ENCODE data around the gene BBS12. TPM values are rescaled to one million over a fixed set of nuclear protein-coding genes. Genes with fewer than 3 reads are reported as not detected.

The BBS12 gene
- total and polyA plus RNA-seq, 9 of the 15 experiments (the other 6 are each of a cell fraction or from before 2014, with no cell fraction given): 2.7 to 6.5 (median 3.3) TPM

- Histone ChIP-seq H3K27ac (ENCODE audit: extremely low read depth, low read depth, low read length) (no peak overlapping the region), H3K27me3 (ENCODE audit: control insufficient read depth in 2 of 2, insufficient read depth in 2 of 2, low read length in 2 of 2) (no peaks in the 10 kb centered on the region), H3K79me2 (ENCODE audit: control insufficient read depth, insufficient read depth, low read length) (peaks cover 3% of the 10 kb centered on the region; the same call in 1 of the 3 replicates), H4K20me1 (replicated peaks; ENCODE audit: control insufficient read depth, insufficient read depth, low read length) (no peaks in the 10 kb centered on the region), H3K4me3 (no peak overlapping the region), H3K9me3 (replicated peaks; ENCODE audit: control insufficient read depth, insufficient read depth, low read depth, low read length) (no peaks in the 10 kb centered on the region), H2AFZ (ENCODE audit: low read depth, low read length) (peak overlapping the region; percentile 46; the same call in 1 of the 2 replicates), H3K4me1 (replicated peaks in 1 of 2; ENCODE audit: control insufficient read depth in 2 of 2, insufficient read depth in 2 of 2, low read length in 2 of 2) (peaks cover 0 to 4% of the 10 kb centered on the region in 2 experiments; a peak in 2 of 5 replicates), H3K36me3 (ENCODE audit: control insufficient read depth, insufficient read depth, low read length) (no peaks in the 10 kb centered on the region), H3K9ac (ENCODE audit: insufficient read depth in 1 of 2, low read depth in 2 of 2, low read length in 2 of 2) (peak overlapping the region in 1 of 2 experiments; percentile 65; a peak in 1 of 4 replicates), H3K9me1 (ENCODE audit: control insufficient read depth, insufficient read depth, low read length) (no peaks in the 10 kb centered on the region), H3K4me2 (ENCODE audit: insufficient read depth, low read length) (no peak overlapping the region)
- ChIA-PET POLR2A (no interaction called here), CTCF (ENCODE audit: low intra/inter-chr PET ratio) (no interaction called here)
- no peak for FAIRE-seq
- BruUV-seq (replicated peaks): no TSS peak
- in situ Hi-C loops (cut with MboI): no loop called here
- no peak for ATAC-seq
- intact Hi-C loops (cut with micrococcal nuclease): no loop called here
- no peak for DNase-seq (ENCODE audit: extremely low read depth in 1 of 4, low spot score in 3 of 4)
- 50% methylated on average over 1 of the region's 1 CpG for WGBS (ENCODE audit: insufficient coverage, low coverage, missing lambda C conversion rate)
- TF ChIP-seq POLR2AphosphoS5 (IDR thresholded peaks at IDR 0.05; ENCODE audit: control insufficient read depth, insufficient read depth, low read depth, low read length) (no peak), TCF3 (CRISPR knock-in tag; IDR thresholded peaks at IDR 0.05) (no peak), AFF4 (CRISPR knock-in tag; IDR thresholded peaks at IDR 0.05) (no peak), TAL1 (IDR thresholded peaks at IDR 0.05) (no peak)
- TF ChIP-seq, protein P1, sequence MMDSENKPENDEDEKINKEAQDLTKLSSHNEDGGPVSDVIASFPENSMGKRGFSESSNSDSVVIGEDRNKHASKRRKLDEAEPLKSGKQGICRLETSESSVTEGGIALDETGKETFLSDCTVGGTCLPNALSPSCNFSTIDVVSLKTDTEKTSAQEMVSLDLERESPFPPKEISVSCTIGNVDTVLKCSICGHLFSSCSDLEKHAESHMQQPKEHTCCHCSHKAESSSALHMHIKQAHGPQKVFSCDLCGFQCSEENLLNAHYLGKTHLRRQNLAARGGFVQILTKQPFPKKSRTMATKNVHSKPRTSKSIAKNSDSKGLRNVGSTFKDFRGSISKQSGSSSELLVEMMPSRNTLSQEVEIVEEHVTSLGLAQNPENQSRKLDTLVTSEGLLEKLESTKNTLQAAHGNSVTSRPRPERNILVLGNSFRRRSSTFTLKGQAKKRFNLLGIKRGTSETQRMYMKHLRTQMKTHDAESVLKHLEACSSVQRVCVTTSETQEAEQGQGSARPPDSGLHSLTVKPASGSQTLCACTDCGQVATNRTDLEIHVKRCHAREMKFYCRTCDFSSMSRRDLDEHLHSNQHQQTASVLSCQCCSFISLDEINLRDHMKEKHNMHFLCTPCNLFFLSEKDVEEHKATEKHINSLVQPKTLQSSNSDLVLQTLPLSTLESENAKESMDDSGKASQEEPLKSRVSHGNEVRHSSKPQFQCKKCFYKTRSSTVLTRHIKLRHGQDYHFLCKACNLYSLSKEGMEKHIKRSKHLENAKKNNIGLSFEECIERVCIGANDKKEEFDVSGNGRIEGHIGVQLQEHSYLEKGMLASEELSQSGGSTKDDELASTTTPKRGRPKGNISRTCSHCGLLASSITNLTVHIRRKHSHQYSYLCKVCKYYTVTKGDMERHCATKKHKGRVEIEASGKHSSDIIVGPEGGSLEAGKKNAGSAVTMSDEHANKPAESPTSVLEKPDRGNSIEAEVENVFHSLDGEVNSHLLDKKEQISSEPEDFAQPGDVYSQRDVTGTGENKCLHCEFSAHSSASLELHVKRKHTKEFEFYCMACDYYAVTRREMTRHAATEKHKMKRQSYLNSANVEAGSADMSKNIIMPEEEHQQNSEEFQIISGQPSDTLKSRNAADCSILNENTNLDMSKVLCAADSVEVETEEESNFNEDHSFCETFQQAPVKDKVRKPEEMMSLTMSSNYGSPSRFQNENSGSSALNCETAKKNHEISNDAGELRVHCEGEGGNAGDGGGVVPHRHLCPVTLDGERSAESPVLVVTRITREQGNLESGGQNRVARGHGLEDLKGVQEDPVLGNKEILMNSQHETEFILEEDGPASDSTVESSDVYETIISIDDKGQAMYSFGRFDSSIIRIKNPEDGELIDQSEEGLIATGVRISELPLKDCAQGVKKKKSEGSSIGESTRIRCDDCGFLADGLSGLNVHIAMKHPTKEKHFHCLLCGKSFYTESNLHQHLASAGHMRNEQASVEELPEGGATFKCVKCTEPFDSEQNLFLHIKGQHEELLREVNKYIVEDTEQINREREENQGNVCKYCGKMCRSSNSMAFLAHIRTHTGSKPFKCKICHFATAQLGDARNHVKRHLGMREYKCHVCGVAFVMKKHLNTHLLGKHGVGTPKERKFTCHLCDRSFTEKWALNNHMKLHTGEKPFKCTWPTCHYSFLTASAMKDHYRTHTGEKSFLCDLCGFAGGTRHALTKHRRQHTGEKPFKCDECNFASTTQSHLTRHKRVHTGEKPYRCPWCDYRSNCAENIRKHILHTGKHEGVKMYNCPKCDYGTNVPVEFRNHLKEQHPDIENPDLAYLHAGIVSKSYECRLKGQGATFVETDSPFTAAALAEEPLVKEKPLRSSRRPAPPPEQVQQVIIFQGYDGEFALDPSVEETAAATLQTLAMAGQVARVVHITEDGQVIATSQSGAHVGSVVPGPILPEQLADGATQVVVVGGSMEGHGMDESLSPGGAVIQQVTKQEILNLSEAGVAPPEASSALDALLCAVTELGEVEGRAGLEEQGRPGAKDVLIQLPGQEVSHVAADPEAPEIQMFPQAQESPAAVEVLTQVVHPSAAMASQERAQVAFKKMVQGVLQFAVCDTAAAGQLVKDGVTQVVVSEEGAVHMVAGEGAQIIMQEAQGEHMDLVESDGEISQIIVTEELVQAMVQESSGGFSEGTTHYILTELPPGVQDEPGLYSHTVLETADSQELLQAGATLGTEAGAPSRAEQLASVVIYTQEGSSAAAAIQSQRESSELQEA (IDR thresholded peaks at IDR 0.05; ENCODE audit: low read depth): no peak
- TF ChIP-seq, protein P2, sequence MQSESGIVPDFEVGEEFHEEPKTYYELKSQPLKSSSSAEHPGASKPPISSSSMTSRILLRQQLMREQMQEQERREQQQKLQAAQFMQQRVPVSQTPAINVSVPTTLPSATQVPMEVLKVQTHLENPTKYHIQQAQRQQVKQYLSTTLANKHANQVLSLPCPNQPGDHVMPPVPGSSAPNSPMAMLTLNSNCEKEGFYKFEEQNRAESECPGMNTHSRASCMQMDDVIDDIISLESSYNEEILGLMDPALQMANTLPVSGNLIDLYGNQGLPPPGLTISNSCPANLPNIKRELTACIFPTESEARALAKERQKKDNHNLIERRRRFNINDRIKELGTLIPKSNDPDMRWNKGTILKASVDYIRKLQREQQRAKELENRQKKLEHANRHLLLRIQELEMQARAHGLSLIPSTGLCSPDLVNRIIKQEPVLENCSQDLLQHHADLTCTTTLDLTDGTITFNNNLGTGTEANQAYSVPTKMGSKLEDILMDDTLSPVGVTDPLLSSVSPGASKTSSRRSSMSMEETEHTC (IDR thresholded peaks at IDR 0.05): no peak
These were observed 3.6 kb upstream of the BBS12 start for GRCh38 chr4:122728856-122729255.

All from K562 (cell line).